ENCODE data around the gene AMPH.

AMPH gene

GRCh38 chr7:38461887-38462286, 169.3 kb downstream of the AMPH start:
- no peak for DNase-seq

- DNase-seq, result no peak
These were observed 177.3 kb downstream of the AMPH start for GRCh38 chr7:38453826-38454225.

GRCh38 chr7:38453168-38453567, 178.0 kb downstream of the AMPH start:
- DNase-seq, result no peak

GRCh38 chr7:38452681-38453108, 178.5 kb downstream of the AMPH start:
- DNase-seq, result no peak

GRCh38 chr7:38451840-38452239, 179.3 kb downstream of the AMPH start:
- DNase-seq, result peak in 1 of 4 experiments; percentile 7

GRCh38 chr7:38448584-38449234, 182.5 kb downstream of the AMPH start:
- DNase-seq, result no peak

GRCh38 chr7:38448054-38448453, 183.1 kb downstream of the AMPH start:
- no peak for DNase-seq

- peak in 3 of 4 experiments; percentile 5 to 26 (median 7) for DNase-seq
These were observed 192.2 kb downstream of the AMPH start for GRCh38 chr7:38438970-38439369.

- DNase-seq, result no peak
These were observed 198.5 kb downstream of the AMPH start for GRCh38 chr7:38432671-38433070.

GRCh38 chr7:38432080-38432479, 199.1 kb downstream of the AMPH start:
- no peak for DNase-seq

GRCh38 chr7:38429057-38429456, 202.1 kb downstream of the AMPH start:
- DNase-seq, result no peak

- DNase-seq, result no peak
These were observed 203.1 kb downstream of the AMPH start for GRCh38 chr7:38428041-38428440.

GRCh38 chr7:38427279-38427955, 203.8 kb downstream of the AMPH start:
- DNase-seq, result no peak

- DNase-seq, result peak in 2 of 4 experiments; percentile 5 to 10
These were observed 205.7 kb downstream of the AMPH start for GRCh38 chr7:38425509-38425908.

GRCh38 chr7:38424750-38425463, 206.3 kb downstream of the AMPH start:
- no peak for DNase-seq

GRCh38 chr7:38413784-38414183, 217.4 kb downstream of the AMPH start:
- peak in 2 of 4 experiments; percentile 11 to 13 for DNase-seq

GRCh38 chr7:38411404-38411803, 219.8 kb downstream of the AMPH start:
- DNase-seq, result peak in 2 of 4 experiments; percentile 17 to 36

GRCh38 chr7:38410056-38410455, 221.1 kb downstream of the AMPH start:
- DNase-seq, result no peak

GRCh38 chr7:38409531-38409930, 221.6 kb downstream of the AMPH start:
- no peak for DNase-seq

- DNase-seq, result peak; percentile 55 to 75 (median 66)
These were observed 232.3 kb downstream of the AMPH start for GRCh38 chr7:38398725-38399321.

- DNase-seq, result no peak
These were observed 234.3 kb downstream of the AMPH start for GRCh38 chr7:38396852-38397251.

GRCh38 chr7:38395921-38396552, 235.1 kb downstream of the AMPH start:
- peak in 2 of 4 experiments; percentile 34 to 39 for DNase-seq

GRCh38 chr7:38394660-38395059, 236.5 kb downstream of the AMPH start:
- DNase-seq, result peak; percentile 60 to 91 (median 78)

Measured in suppressor macrophage (primary cell).